ENCODE results near the gene SLC12A6.
"Not testable (repeated sequence)": the region's sequence is repeated elsewhere in the genome, so short reads cannot be mapped to it uniquely, and the experiment has no call there.

The SLC12A6 gene

GRCh38 chr15:34239151-34239808 is 98.3 kb downstream of the SLC12A6 start:
- no peaks in the 10 kb centered on the region for H3K9me3 Mint-ChIP-seq
- DNase-seq (peak; percentile 33), ATAC-seq (peak; percentile 97)
- peak overlapping the region; percentile 90 for H3K27ac Mint-ChIP-seq
- H3K27me3 Mint-ChIP-seq, result no peaks in the 10 kb centered on the region
- H3K4me3 Mint-ChIP-seq, result peak overlapping the region; percentile 51
- peaks cover 34% of the 10 kb centered on the region for H3K36me3 Mint-ChIP-seq (ENCODE audit: low read depth)
- peaks cover 28% of the 10 kb centered on the region for H3K4me1 Mint-ChIP-seq

DNA sequence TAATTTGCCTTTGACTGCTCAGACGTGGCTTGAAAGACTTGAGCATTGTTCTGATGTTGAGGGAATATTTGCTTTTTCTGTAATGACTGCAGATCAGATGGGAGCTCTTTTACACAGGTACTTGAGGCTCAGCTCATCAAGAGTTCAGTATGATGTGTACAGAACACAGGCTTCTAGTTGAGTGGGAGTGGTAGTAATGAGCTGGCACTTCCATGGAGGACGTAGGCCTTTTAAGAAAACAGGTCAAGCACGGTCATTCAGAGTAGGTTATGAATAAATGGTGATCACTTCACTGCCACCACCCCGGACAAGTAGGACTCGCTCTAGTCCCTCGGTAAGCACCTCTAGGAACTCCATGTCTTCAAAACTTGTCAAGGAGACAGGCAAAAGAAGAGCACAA is 104.0 kb downstream of the SLC12A6 start:
- Mint-ChIP-seq H3K4me1 (peaks cover 3% of the 10 kb centered on the region), H3K27ac (peak overlapping the region; percentile 9), H3K27me3 (no peaks in the 10 kb centered on the region), H3K4me3 (no peak overlapping the region), H3K36me3 (ENCODE audit: low read depth) (peaks cover 32% of the 10 kb centered on the region), H3K9me3 (no peaks in the 10 kb centered on the region)
- DNase-seq (no peak), ATAC-seq (no peak)

- DNase-seq, result no peak
Measured at GRCh38 chr15:34223904-34224596, 113.5 kb downstream of the SLC12A6 start.

GRCh38 chr15:34217587-34218225 is 119.9 kb downstream of the SLC12A6 start:
- Mint-ChIP-seq H3K27me3 (no peaks in the 10 kb centered on the region), H3K4me3 (no peak overlapping the region), H3K36me3 (ENCODE audit: low read depth) (no peaks in the 10 kb centered on the region), H3K9me3 (no peaks in the 10 kb centered on the region), H3K27ac (no peak overlapping the region), H3K4me1 (no peaks in the 10 kb centered on the region)
- DNase-seq (no peak), ATAC-seq (no peak)

More at GRCh38 chr15:34223904-34224596, 113.5 kb downstream of the SLC12A6 start:
- peak overlapping the region; percentile 97 for H3K27ac Mint-ChIP-seq
- peak overlapping the region; percentile 97 for H3K4me3 Mint-ChIP-seq
- no peaks in the 10 kb centered on the region for H3K9me3 Mint-ChIP-seq
- no peak for ATAC-seq
- peaks cover 13% of the 10 kb centered on the region for H3K36me3 Mint-ChIP-seq (ENCODE audit: low read depth)
- peaks cover 3% of the 10 kb centered on the region for H3K27me3 Mint-ChIP-seq
- H3K4me1 Mint-ChIP-seq, result peaks cover 29% of the 10 kb centered on the region

GRCh38 chr15:34216527-34217270 is 120.9 kb downstream of the SLC12A6 start:
- no peaks in the 10 kb centered on the region for H3K4me1 Mint-ChIP-seq
- H3K36me3 Mint-ChIP-seq (ENCODE audit: low read depth), result no peaks in the 10 kb centered on the region
- H3K4me3 Mint-ChIP-seq, result no peak overlapping the region
- H3K27ac Mint-ChIP-seq, result no peak overlapping the region
- no peak for DNase-seq
- H3K9me3 Mint-ChIP-seq, result no peaks in the 10 kb centered on the region
- no peak for ATAC-seq
- H3K27me3 Mint-ChIP-seq, result no peaks in the 10 kb centered on the region

- no peaks in the 10 kb centered on the region for H3K9me3 Mint-ChIP-seq
- no peaks in the 10 kb centered on the region for H3K36me3 Mint-ChIP-seq (ENCODE audit: low read depth)
Measured at GRCh38 chr15:34214135-34214534, 123.4 kb downstream of the SLC12A6 start.

GRCh38 chr15:34213690-34214089 is 123.9 kb downstream of the SLC12A6 start:
- Mint-ChIP-seq H3K27me3 (no peaks in the 10 kb centered on the region), H3K36me3 (ENCODE audit: low read depth) (no peaks in the 10 kb centered on the region), H3K9me3 (no peaks in the 10 kb centered on the region), H3K4me1 (peaks cover 7% of the 10 kb centered on the region), H3K4me3 (no peak overlapping the region), H3K27ac (no peak overlapping the region)
- no peak for ATAC-seq
- no peak for DNase-seq

More at GRCh38 chr15:34214135-34214534, 123.4 kb downstream of the SLC12A6 start:
- Mint-ChIP-seq H3K4me3 (no peak overlapping the region), H3K27me3 (no peaks in the 10 kb centered on the region), H3K27ac (no peak overlapping the region), H3K4me1 (peaks cover 2% of the 10 kb centered on the region)
- DNase-seq (no peak), ATAC-seq (no peak)

GRCh38 chr15:34209421-34210282 is 127.9 kb downstream of the SLC12A6 start, which contains the start of gene KATNBL1:
Gene KATNBL1, minus strand, starts transcription at chr15:34210096. Its CDS starts 46,420 bp downstream, at chr15:34163676.
- Mint-ChIP-seq H3K27ac (peak within 1 kb of the TSS; percentile 82), H3K4me1 (peaks cover 28% of the 10 kb centered on the region), H3K4me3 (peak within 1 kb of the TSS; percentile 87), H3K9me3 (no peaks in the 10 kb centered on the region), H3K27me3 (no peaks in the 10 kb centered on the region), H3K36me3 (ENCODE audit: low read depth) (peaks cover 9% of the 10 kb centered on the region)
- peak; percentile 100 for DNase-seq
- peak; percentile 91 for ATAC-seq

DNA sequence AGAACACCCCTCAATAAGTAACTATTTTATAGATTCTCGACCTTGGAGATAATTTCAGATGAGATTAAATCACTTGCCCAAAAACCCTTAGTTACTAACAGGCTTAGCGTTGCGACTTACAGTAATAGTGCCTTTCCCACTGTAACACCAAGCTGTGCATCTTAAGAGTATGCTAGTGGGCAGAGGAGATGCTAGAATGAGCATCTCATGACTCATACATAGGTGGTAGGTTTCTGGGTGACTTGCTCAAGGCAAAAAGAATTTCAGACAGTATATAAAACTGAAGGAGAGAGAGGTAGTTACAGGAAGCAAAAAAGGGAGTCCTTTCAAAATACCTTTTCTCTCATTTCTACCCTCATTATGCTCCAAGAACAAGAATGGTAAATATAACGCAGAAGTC is 131.6 kb downstream of the SLC12A6 start:
- no peaks in the 10 kb centered on the region for H3K27me3 Mint-ChIP-seq
- H3K4me1 Mint-ChIP-seq, result peaks cover 36% of the 10 kb centered on the region
- H3K4me3 Mint-ChIP-seq, result no peak overlapping the region
- H3K9me3 Mint-ChIP-seq, result no peaks in the 10 kb centered on the region
- DNase-seq, result no peak
- no peak overlapping the region for H3K27ac Mint-ChIP-seq
- peak; percentile 26 for ATAC-seq
- H3K36me3 Mint-ChIP-seq (ENCODE audit: low read depth), result peaks cover 15% of the 10 kb centered on the region

GRCh38 chr15:34203936-34204335 is 133.6 kb downstream of the SLC12A6 start:
- Mint-ChIP-seq H3K4me1 (peaks cover 32% of the 10 kb centered on the region), H3K9me3 (no peaks in the 10 kb centered on the region), H3K27me3 (no peaks in the 10 kb centered on the region), H3K4me3 (no peak overlapping the region), H3K36me3 (ENCODE audit: low read depth) (peaks cover 20% of the 10 kb centered on the region), H3K27ac (no peak overlapping the region)
- no peak for DNase-seq
- ATAC-seq, result no peak

- Mint-ChIP-seq H3K4me3 (no peak overlapping the region), H3K9me3 (no peaks in the 10 kb centered on the region), H3K27ac (no peak overlapping the region), H3K4me1 (peaks cover 25% of the 10 kb centered on the region), H3K27me3 (no peaks in the 10 kb centered on the region), H3K36me3 (ENCODE audit: low read depth) (peaks cover 22% of the 10 kb centered on the region)
- no peak for DNase-seq
- ATAC-seq, result no peak
Measured at GRCh38 chr15:34203305-34203704, 134.3 kb downstream of the SLC12A6 start.

- not testable (repeated sequence) for DNase-seq; H3K4me1 Mint-ChIP-seq; H3K4me3 Mint-ChIP-seq; H3K9me3 Mint-ChIP-seq; ATAC-seq; H3K36me3 Mint-ChIP-seq (ENCODE audit: low read depth); H3K27ac Mint-ChIP-seq; H3K27me3 Mint-ChIP-seq
Measured at GRCh38 chr15:34193272-34193671, 144.3 kb downstream of the SLC12A6 start.

DNA sequence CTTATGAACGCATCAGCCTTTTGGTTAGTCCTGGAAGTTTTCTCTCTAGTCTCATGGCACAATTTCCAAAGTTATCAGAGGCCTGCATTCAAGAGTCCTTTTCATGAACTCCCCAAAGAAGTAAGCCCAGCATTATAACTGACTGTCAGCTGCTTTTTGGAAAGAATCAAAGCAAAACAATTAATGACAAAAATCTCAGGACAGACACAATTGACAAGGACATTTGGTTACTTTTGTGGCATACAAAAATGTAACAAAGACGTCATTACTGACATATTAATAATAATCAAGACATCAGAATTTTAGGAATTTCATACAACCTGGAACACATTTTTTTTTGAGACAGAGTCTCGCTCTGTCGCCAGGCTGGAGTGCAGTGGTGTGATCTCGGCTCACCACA is 148.9 kb downstream of the SLC12A6 start:
- H3K4me1 Mint-ChIP-seq, result peaks cover 8% of the 10 kb centered on the region
- no peak for DNase-seq
- ATAC-seq, result no peak
- no peaks in the 10 kb centered on the region for H3K9me3 Mint-ChIP-seq
- no peaks in the 10 kb centered on the region for H3K27me3 Mint-ChIP-seq
- no peak overlapping the region for H3K4me3 Mint-ChIP-seq
- peaks cover 14% of the 10 kb centered on the region for H3K36me3 Mint-ChIP-seq (ENCODE audit: low read depth)
- H3K27ac Mint-ChIP-seq, result no peak overlapping the region

DNA sequence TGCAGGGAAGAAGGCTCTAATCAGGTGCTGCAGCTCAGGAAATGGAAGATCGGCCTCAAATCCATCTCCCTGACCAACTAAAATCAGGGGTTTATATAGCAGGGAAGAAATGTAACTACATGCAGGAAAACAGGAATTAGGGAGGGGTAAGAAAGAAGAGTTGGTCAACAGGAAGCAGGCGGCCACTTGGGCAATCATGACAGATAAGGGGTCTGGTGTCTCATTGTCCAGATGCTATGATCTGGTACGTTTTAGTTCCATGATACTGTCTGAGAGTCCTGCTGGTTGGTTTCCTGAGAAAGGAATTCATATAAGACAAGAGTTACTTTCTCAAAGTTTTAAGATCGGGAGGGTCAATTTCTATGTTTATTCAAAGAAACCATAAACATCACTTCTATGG is 151.9 kb downstream of the SLC12A6 start:
- H3K27ac Mint-ChIP-seq, result no peak overlapping the region

More for the DNA sequence above, 151.9 kb downstream of the SLC12A6 start:
- Mint-ChIP-seq H3K36me3 (ENCODE audit: low read depth) (peaks cover 14% of the 10 kb centered on the region), H3K4me1 (peaks cover 8% of the 10 kb centered on the region), H3K27me3 (no peaks in the 10 kb centered on the region), H3K9me3 (no peaks in the 10 kb centered on the region), H3K4me3 (no peak overlapping the region)
- DNase-seq (no peak), ATAC-seq (no peak)

Data from activated naive CD8-positive, alpha-beta T cell treated with anti-CD3 and anti-CD28 coated beads, Interleukin-2, amount 50 U/mL, for 24 hours (primary cell).